DND-41 (cell line): ENCODE results near the gene RASGRP4.

ENCODE experiments used
- CTCF ChIP-seq: IDR thresholded peaks from 2 replicates; pipeline ENCODE4 v1.5.1; 2012; ENCODE audit warnings: borderline replicate concordance, low read length, moderate library complexity, mild to moderate bottlenecking; ENCODE audit not compliant: poor library complexity, severe bottlenecking; ENCODE audit errors: extremely low read depth
- EZH2 ChIP-seq: IDR thresholded peaks from 3 replicates; pipeline ENCODE4 v1.6.1; 2012; ENCODE audit warnings: borderline replicate concordance, low read depth, mild to moderate bottlenecking, moderate library complexity, low read length, inconsistent platforms; ENCODE audit not compliant: severe bottlenecking

- TF ChIP-seq EZH2 = no peak
- no peak for TF ChIP-seq CTCF
Measured at GRCh38 chr19:38383743-38384142, 42.3 kb downstream of the RASGRP4 start.
